PC-9 (cell line): ENCODE results near the gene FCF1. TPM values are rescaled to one million over a fixed set of nuclear protein-coding genes. Genes with fewer than 3 reads are reported as not detected.

Source experiments
- BruUV-seq: library from RNA; stranded (reverse); fragments of 400-500 nt; replicated peaks from 2 replicates; lab custom pipeline; 2021; lab: Mats Ljungman, UMichigan
- CTCF ChIA-PET: fragments of 300-600 bp; sonication (Branson Sonifier 250); formaldehyde crosslinking; loops from one replicate; lab custom pipeline; 2022; ENCODE audit warnings: antibody characterized with exemption; lab: Charles Lee
- POLR2A ChIA-PET: fragments of 300-600 bp; sonication (Branson Sonifier 250); formaldehyde crosslinking; loops from one replicate; lab custom pipeline; 2022; ENCODE audit warnings: antibody characterized with exemption; ENCODE audit not compliant: unreplicated experiment; lab: Charles Lee
- DNase-seq, 2 experiments: peaks; one replicate each; pipeline versions ENCODE4 v3.0.0 to v3.0.0-alpha.2; 2015 to 2022; ENCODE audit warnings: mixed read lengths in 1 of 2
- H2AFZ ChIP-seq: fragments of 200-600 bp; sonication (generic); 2 replicates; pipeline ENCODE4 v1.8.1; 2017; ENCODE audit warnings: antibody characterized with exemption
- H3F3A ChIP-seq: fragments of 200-600 bp; sonication (generic); 2 replicates; pipeline ENCODE4 v1.8.1; 2017; ENCODE audit warnings: antibody characterized with exemption, mild to moderate bottlenecking, low read depth; ENCODE audit not compliant: insufficient read depth
- H3K27ac ChIP-seq: fragments of 200-600 bp; sonication (generic); 2 replicates; pipeline ENCODE4 v1.6.1; 2016; ENCODE audit warnings: mixed run types
- H3K27me3 ChIP-seq: fragments of 200-600 bp; sonication (generic); 2 replicates; pipeline ENCODE4 v1.6.1; 2016; ENCODE audit warnings: low read depth, mixed run types; ENCODE audit not compliant: insufficient read depth
- H3K36me3 ChIP-seq: fragments of 200-600 bp; sonication (generic); 2 replicates; pipeline ENCODE4 v1.6.1; 2016; ENCODE audit warnings: low read depth, mixed run types
- H3K4me1 ChIP-seq: fragments of 200-600 bp; sonication (generic); replicated peaks from 2 replicates; pipeline ENCODE4 v1.6.1; 2016; ENCODE audit warnings: mixed run types; ENCODE audit not compliant: insufficient read depth
- H3K4me2 ChIP-seq: fragments of 200-600 bp; sonication (generic); 2 replicates; pipeline ENCODE4 v1.6.1; 2017; ENCODE audit warnings: mixed run types
- H3K4me3 ChIP-seq: fragments of 200-600 bp; sonication (generic); 2 replicates; pipeline ENCODE4 v1.6.1; 2016; ENCODE audit warnings: mixed run types
- H3K79me2 ChIP-seq: fragments of 200-600 bp; sonication (generic); 2 replicates; pipeline ENCODE4 v1.6.1; 2017; ENCODE audit warnings: low read depth, mixed run types
- H3K9me2 ChIP-seq: fragments of 200-600 bp; sonication (generic); 2 replicates; pipeline ENCODE4 v1.8.1; 2017; ENCODE audit warnings: mild to moderate bottlenecking; ENCODE audit not compliant: insufficient read depth
- H3K9me3 ChIP-seq: fragments of 200-600 bp; sonication (generic); 2 replicates; pipeline ENCODE4 v1.8.1; 2016; ENCODE audit warnings: low read depth; ENCODE audit not compliant: insufficient read depth
- H4K20me1 ChIP-seq: fragments of 200-600 bp; sonication (generic); 2 replicates; pipeline ENCODE4 v1.8.1; 2017; ENCODE audit not compliant: insufficient read depth
- CTCF ChIP-seq: fragments of 200-600 bp; sonication (generic); conservative IDR thresholded peaks from 2 replicates; pipeline ENCODE4 v1.6.1; 2017; ENCODE audit warnings: mixed run types, antibody characterized with exemption, mild to moderate bottlenecking, moderate library complexity
- EZH2 ChIP-seq: fragments of 200-600 bp; sonication (generic); IDR thresholded peaks from 2 replicates; pipeline ENCODE4 v1.8.0; 2017; ENCODE audit warnings: antibody characterized with exemption, low read depth
- intact Hi-C: fragments of 100-400 bp; cut with micrococcal nuclease; formaldehyde crosslinking; loops from one replicate; pipeline ENCODE4 v1.10.0; 2022; ENCODE audit not compliant: unreplicated experiment
- total RNA-seq: library from RNA; stranded (reverse); gene quantifications from 2 replicates; pipeline ENCODE4 v1.2.3, GENCODE V29; 2021

FCF1 gene
- total RNA-seq, 1 experiment from 2014 or later: 191 TPM

DNA sequence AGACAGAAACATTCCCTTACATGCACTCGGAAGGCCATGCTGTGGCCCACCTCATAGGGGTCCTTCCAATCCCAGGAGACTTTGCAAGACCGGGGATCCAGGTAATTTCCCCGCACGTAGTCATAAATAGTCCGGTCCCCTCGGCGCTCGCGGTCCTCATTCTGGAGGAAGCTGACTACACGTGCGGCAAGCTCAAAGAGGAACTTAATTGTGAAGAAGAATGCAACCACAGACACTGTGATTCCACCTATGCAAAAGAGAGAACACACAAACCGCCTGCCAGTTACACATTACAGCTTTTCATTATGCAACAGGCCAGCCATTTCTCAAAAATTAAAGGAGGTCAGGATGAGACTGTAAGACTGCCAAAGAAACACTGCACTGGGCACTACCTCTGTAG lies 28.5 kb upstream of the FCF1 start:
- Histone ChIP-seq H3K79me2 (no peaks in the 10 kb centered on the region), H4K20me1 (0 out of 2 replicates have a peak, but pooled peaks cover 3% of the 10 kb centered on the region), H3K4me3 (no peak overlapping the region), H3K27ac (no peak overlapping the region), H2AFZ (no peak overlapping the region), H3K36me3 (peaks cover 46% of the 10 kb centered on the region), H3K9me3 (no peaks in the 10 kb centered on the region), H3K27me3 (no peaks in the 10 kb centered on the region), H3F3A (no peaks in the 10 kb centered on the region; the same call in 1 of the 2 replicates), H3K4me1 (no peaks in the 10 kb centered on the region), H3K9me2 (no peaks in the 10 kb centered on the region), H3K4me2 (no peak overlapping the region)
- intact Hi-C loops: no loop called here
- DNase-seq: no peak
- BruUV-seq: no TSS peak
- CTCF ChIA-PET: no interaction called here
- TF ChIP-seq CTCF: no peak
- no peak for TF ChIP-seq EZH2
- POLR2A ChIA-PET: no interaction called here

GRCh38 chr14:74685056-74685455 lies 27.9 kb upstream of the FCF1 start:
- no peaks in the 10 kb centered on the region for H3K9me3 ChIP-seq
- H4K20me1 ChIP-seq: 0 out of 2 replicates have a peak, but pooled peaks cover 3% of the 10 kb centered on the region
- H3K9me2 ChIP-seq: no peaks in the 10 kb centered on the region
- TF ChIP-seq CTCF (no peak), EZH2 (no peak)
- ChIA-PET CTCF (no interaction called here), POLR2A (interaction anchor here (0.6 kb wide), 2 partner anchors 44 to 68 kb away, joined by 3 to 6 read pairs; no protein-coding TSS in a partner anchor)
- no peaks in the 10 kb centered on the region for H3K79me2 ChIP-seq
- H3F3A ChIP-seq: no peaks in the 10 kb centered on the region; the same call in 1 of the 2 replicates
- intact Hi-C loops: no loop called here
- H3K27me3 ChIP-seq: no peaks in the 10 kb centered on the region
- H3K4me2 ChIP-seq: no peak overlapping the region
- BruUV-seq: no TSS peak
- H2AFZ ChIP-seq: no peak overlapping the region
- peaks cover 50% of the 10 kb centered on the region for H3K36me3 ChIP-seq
- no peak overlapping the region for H3K4me3 ChIP-seq
- DNase-seq: no peak
- no peaks in the 10 kb centered on the region for H3K4me1 ChIP-seq
- no peak overlapping the region for H3K27ac ChIP-seq

DNA sequence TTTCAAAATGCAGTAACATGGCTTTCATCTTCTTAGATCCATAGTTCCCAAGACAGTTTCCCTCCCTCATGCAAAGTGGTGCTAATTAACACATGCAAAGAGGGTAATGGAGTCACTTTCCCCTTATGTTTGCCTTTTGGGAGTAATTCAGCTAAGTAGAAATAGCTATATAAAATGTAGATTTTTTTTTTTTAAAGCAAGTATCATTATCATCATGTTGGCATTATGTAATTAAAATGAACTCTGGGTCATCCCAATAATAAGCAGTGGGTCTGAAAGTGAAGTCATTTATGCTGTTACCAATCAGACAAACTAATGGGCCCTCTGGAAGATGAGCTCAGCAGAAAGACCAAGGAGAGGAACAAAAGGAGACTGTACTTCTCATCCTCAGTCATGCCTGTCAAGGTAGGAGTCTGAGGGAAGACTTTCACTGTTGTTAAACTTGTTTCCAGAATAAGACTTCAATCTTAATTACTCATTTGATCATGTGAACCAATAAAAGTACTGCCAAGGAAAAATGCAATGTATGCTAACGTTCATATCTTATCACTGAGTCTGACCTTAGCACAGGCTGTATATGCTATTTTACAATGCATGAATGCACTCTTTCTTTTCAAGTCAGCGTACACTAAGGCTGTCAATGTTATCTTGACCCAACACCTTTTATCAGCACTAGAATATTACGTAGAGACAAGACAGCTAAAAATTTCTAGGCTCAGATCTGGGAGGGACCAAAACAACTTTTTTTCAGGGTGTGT lies 26.8 kb upstream of the FCF1 start:
- Histone ChIP-seq H3K4me1 (no peaks in the 10 kb centered on the region), H3K36me3 (peaks cover 58% of the 10 kb centered on the region), H3F3A (no peaks in the 10 kb centered on the region; the same call in 1 of the 2 replicates), H3K9me3 (no peaks in the 10 kb centered on the region), H4K20me1 (0 out of 2 replicates have a peak, but pooled peaks cover 3% of the 10 kb centered on the region), H3K27ac (no peak overlapping the region), H3K27me3 (no peaks in the 10 kb centered on the region), H3K9me2 (no peaks in the 10 kb centered on the region), H3K79me2 (no peaks in the 10 kb centered on the region), H3K4me3 (no peak overlapping the region), H3K4me2 (no peak overlapping the region), H2AFZ (no peak overlapping the region)
- TF ChIP-seq CTCF: no peak
- TF ChIP-seq EZH2: no peak
- BruUV-seq: no TSS peak
- intact Hi-C loops: no loop called here
- ChIA-PET POLR2A (interaction anchor here (0.6 kb wide), 2 partner anchors 69 to 424 kb away, joined by 3 to 6 read pairs; no protein-coding TSS in a partner anchor), CTCF (interaction anchor here (0.6 kb wide), 1 partner anchor 22 kb away, joined by 6 read pairs; no protein-coding TSS in a partner anchor)
- DNase-seq: no peak
